ENCODE results near the gene SIVA1.

Gene SIVA1

GRCh38 chr14:104729835-104730181, 23.1 kb upstream of the SIVA1 start:
- Histone ChIP-seq H3K4me1 (peaks cover 10 to 95% (median 81%) of the 10 kb centered on the region in 4 donors), H3K4me3 (no peak overlapping the region), H3K36me3 (no peaks in the 10 kb centered on the region), H3K27me3 (no peaks in the 10 kb centered on the region), H3K9me3 (no peaks in the 10 kb centered on the region), H3K27ac (peak overlapping the region; percentile 97 to 98)
- DNase-seq, result no peak
- intact Hi-C loops (cut with DNase I; ENCODE audit: low total_unique reads), result no loop called here
- no peak for TF ChIP-seq CTCF (IDR thresholded peaks at IDR 0.05)

- H3K4me3 ChIP-seq, result no peak overlapping the region
- intact Hi-C loops (cut with DNase I; ENCODE audit: low total_unique reads), result no loop called here
- no peak for TF ChIP-seq CTCF (IDR thresholded peaks at IDR 0.05)
- DNase-seq, result no peak
- peaks cover 17 to 95% (median 83%) of the 10 kb centered on the region in 4 donors for H3K4me1 ChIP-seq
- no peaks in the 10 kb centered on the region for H3K9me3 ChIP-seq
- peak overlapping the region; percentile 97 to 98 for H3K27ac ChIP-seq
- H3K27me3 ChIP-seq, result no peaks in the 10 kb centered on the region
- no peaks in the 10 kb centered on the region for H3K36me3 ChIP-seq
Measured at GRCh38 chr14:104730487-104730886, 22.5 kb upstream of the SIVA1 start.

- DNase-seq, result no peak
- Histone ChIP-seq H3K27ac (peak overlapping the region; percentile 97 to 98), H3K36me3 (no peaks in the 10 kb centered on the region), H3K4me3 (no peak overlapping the region), H3K9me3 (no peaks in the 10 kb centered on the region), H3K4me1 (peaks cover 20 to 92% (median 81%) of the 10 kb centered on the region in 4 donors), H3K27me3 (no peaks in the 10 kb centered on the region)
- intact Hi-C loops (cut with DNase I; ENCODE audit: low total_unique reads), result no loop called here
- peak in 1 of 2 experiments; percentile 12 for TF ChIP-seq CTCF (IDR thresholded peaks at IDR 0.05)
Measured at GRCh38 chr14:104731320-104732294, 21.3 kb upstream of the SIVA1 start.

- H3K27ac ChIP-seq, result peak overlapping the region; percentile 97 to 98
- H3K4me1 ChIP-seq, result peaks cover 20 to 92% (median 79%) of the 10 kb centered on the region in 4 donors
- intact Hi-C loops (cut with DNase I; ENCODE audit: low total_unique reads), result no loop called here
- H3K4me3 ChIP-seq, result no peak overlapping the region
- TF ChIP-seq CTCF (IDR thresholded peaks at IDR 0.05), result no peak
- peak; percentile 83 to 98 for DNase-seq
- H3K36me3 ChIP-seq, result no peaks in the 10 kb centered on the region
- no peaks in the 10 kb centered on the region for H3K27me3 ChIP-seq
- no peaks in the 10 kb centered on the region for H3K9me3 ChIP-seq
Measured at GRCh38 chr14:104732355-104732804, 20.6 kb upstream of the SIVA1 start.

GRCh38 chr14:104732931-104733681, 19.8 kb upstream of the SIVA1 start:
- peaks cover 20 to 92% (median 76%) of the 10 kb centered on the region in 4 donors for H3K4me1 ChIP-seq
- no peak for DNase-seq
- H3K36me3 ChIP-seq, result no peaks in the 10 kb centered on the region
- peak overlapping the region; percentile 97 to 98 for H3K27ac ChIP-seq
- H3K27me3 ChIP-seq, result no peaks in the 10 kb centered on the region
- no peak overlapping the region for H3K4me3 ChIP-seq
- no peak for TF ChIP-seq CTCF (IDR thresholded peaks at IDR 0.05)
- intact Hi-C loops (cut with DNase I; ENCODE audit: low total_unique reads), result no loop called here
- no peaks in the 10 kb centered on the region for H3K9me3 ChIP-seq

Data from tibial artery (tissue), 4 donors.